ENCODE results near the gene PDE1A. TPM values are rescaled to one million over a fixed set of nuclear protein-coding genes. Genes with fewer than 3 reads are reported as not detected.

The PDE1A gene
- total RNA-seq, 1 donor from 2014 or later: not detected

DNA sequence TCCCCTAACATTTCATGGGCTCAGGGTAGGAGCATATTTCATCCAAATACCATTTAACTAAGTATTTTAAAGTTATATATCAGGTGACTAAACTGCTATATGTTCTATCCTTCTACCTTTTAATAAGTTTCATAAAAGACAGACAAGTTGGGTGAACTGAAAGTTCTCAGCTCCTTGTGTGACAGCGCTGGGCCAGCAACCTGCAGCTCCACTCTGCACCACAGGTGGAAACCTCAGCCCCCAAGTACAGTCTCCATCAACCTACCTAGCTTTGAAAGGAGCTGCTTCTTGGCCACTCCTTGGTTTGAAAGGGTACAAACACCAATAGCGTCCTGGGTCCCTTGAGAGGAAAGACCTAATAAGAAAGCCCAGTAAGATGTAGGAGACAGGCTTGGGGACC, 177.9 kb downstream of the PDE1A start:
- no peak overlapping the region for H3K4me3 ChIP-seq (ENCODE audit: low read depth, low read length)
- no peak for DNase-seq (ENCODE audit: low read depth)
- no peak for TF ChIP-seq CTCF (conservative IDR thresholded peaks at IDR 0.05; ENCODE audit: low read depth, low read length)

GRCh38 chr2:182248362-182248761, 178.5 kb downstream of the PDE1A start:
- DNase-seq (ENCODE audit: low read depth): no peak
- no peak for TF ChIP-seq CTCF (conservative IDR thresholded peaks at IDR 0.05; ENCODE audit: low read depth, low read length)

DNA sequence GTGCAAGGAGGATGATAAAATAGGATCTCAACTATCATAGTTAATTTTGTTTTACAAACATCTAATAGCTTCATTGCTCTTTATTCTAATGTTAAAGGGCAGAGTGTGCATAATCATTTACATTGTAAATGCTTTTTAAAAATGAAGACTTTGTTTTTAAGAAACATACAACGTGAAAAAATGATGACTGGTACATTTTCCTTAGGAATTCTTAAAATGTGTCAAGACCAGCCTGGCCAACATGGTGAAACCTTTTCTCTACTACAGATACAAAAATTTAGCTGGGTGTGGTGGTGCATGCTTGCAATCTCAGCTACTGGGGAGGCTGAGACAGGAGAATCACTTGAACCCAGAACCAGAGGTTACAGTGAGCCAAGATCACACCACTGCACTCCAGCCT, 179.0 kb downstream of the PDE1A start:
- TF ChIP-seq CTCF (conservative IDR thresholded peaks at IDR 0.05; ENCODE audit: low read depth, low read length): no peak
- DNase-seq (ENCODE audit: low read depth): no peak
- no peak overlapping the region for H3K4me3 ChIP-seq (ENCODE audit: low read depth, low read length)

More at GRCh38 chr2:182248362-182248761, 178.5 kb downstream of the PDE1A start:
- no peak overlapping the region for H3K4me3 ChIP-seq (ENCODE audit: low read depth, low read length)

DNA sequence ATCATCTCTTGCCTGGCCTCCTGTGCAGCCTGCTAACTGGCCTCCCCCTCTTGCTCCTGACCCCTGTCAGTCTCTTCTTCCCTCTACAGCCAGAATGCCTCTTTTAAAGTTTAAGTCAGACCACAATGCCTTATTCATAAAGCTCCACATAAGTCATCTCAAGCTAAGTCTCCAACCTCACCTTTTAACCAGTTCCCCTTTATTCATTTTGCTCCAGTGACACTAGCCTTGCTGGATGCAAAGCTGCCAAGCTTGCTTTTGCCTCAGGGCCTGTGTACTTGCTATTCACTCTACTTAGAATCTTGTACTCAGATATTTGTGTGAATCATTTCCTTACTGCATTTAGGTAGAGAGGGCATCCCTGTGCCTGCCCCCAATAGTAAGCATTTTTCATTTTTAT, 180.9 kb downstream of the PDE1A start:
- TF ChIP-seq CTCF (conservative IDR thresholded peaks at IDR 0.05; ENCODE audit: low read depth, low read length): no peak
- no peak for DNase-seq (ENCODE audit: low read depth)
- H3K4me3 ChIP-seq (ENCODE audit: low read depth, low read length): no peak overlapping the region

DNA sequence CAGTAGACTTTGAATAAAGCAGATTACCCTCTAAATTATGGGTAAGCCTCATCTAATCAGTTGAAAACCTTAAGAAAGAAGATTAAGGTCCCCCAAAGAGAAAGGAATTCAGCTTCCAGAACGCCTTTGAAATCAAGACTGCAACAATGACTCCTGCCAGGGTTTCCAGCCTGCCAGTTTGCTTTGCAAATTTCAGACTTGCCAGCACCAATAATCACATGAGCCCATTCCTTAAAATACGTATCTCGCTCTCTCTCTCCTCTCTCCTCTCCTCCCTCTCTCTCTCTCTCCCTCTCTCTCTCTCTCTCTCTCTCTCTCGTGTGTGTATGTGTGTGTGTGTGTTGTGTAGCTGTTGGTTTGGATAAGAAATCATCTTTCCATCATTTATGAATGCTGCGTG, 184.2 kb downstream of the PDE1A start:
- no peak for TF ChIP-seq CTCF (conservative IDR thresholded peaks at IDR 0.05; ENCODE audit: low read depth, low read length)
- H3K4me3 ChIP-seq (ENCODE audit: low read depth, low read length): no peak overlapping the region
- no peak for DNase-seq (ENCODE audit: low read depth)

GRCh38 chr2:182241936-182242335, 184.9 kb downstream of the PDE1A start:
- DNase-seq (ENCODE audit: low read depth): no peak
- TF ChIP-seq CTCF (conservative IDR thresholded peaks at IDR 0.05; ENCODE audit: low read depth, low read length): no peak

DNA sequence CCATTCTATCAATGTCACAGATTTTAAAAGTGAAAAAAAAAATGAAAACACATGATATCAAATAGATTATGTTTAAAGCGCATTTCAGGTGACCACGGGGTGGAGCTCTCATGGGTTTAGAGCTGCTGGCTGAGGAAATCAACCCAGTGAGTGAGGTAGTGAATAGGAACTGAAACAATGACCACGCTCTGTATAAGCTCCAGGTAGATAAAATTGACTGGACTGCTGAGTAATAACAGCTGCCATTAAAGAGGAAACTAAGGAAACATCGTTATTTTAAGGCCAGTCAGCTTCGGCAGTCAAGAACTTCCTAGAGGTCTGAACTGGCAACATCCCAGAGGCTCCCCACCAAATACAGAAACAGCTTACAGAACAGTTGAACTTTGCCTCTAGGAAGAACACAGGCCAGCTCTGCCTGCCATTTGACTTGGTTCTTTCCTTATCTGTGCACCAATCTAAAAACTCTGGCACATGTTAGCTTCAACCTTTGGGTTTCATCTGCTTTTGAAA, 185.9 kb downstream of the PDE1A start:
- H3K4me3 ChIP-seq (ENCODE audit: low read depth, low read length): no peak overlapping the region
- peak; percentile 69 for TF ChIP-seq CTCF (conservative IDR thresholded peaks at IDR 0.05; ENCODE audit: low read depth, low read length)
- DNase-seq (ENCODE audit: low read depth): peak; percentile 37

More at GRCh38 chr2:182241936-182242335, 184.9 kb downstream of the PDE1A start:
- no peak overlapping the region for H3K4me3 ChIP-seq (ENCODE audit: low read depth, low read length)
